Erythroblast (primary cell): ENCODE data around the gene PTPRN2.

Source experiments
- GATA1 ChIP-seq: IDR thresholded peaks from 2 replicates; pipeline ENCODE4 v1.6.1; 2011; ENCODE audit warnings: low read depth, mild to moderate bottlenecking, control low read depth, low read length, moderate library complexity
- POLR2A ChIP-seq: IDR thresholded peaks from 2 replicates; pipeline ENCODE4 v1.6.1; 2011; ENCODE audit warnings: mild to moderate bottlenecking, low read length

- TF ChIP-seq POLR2A (no peak), GATA1 (no peak)
These were observed 176.9 kb downstream of the PTPRN2 start for GRCh38 chr7:158410720-158411119.
